ENCODE measurements around the gene ARHGEF5. TPM values are rescaled to one million over a fixed set of nuclear protein-coding genes. Genes with fewer than 3 reads are reported as not detected.

ARHGEF5 gene
- total RNA-seq, 1 experiment from 2014 or later, result 44.2 TPM

GRCh38 chr7:144403102-144403501, 47.9 kb downstream of the ARHGEF5 start:
- Histone ChIP-seq H3K9me3 (ENCODE audit: control insufficient read depth in 1 of 2, insufficient read depth in 1 of 2, low read depth in 1 of 2, low read length in 2 of 2) (no peaks in the 10 kb centered on the region), H3K4me3 (replicated peaks in 1 of 2; ENCODE audit: low read depth in 1 of 2, low read length in 2 of 2) (no peak overlapping the region), H3K27ac (ENCODE audit: low read depth, low read length) (no peak overlapping the region), H2AFZ (ENCODE audit: low read depth, low read length, poor library complexity, severe bottlenecking) (no peak overlapping the region), H3K79me2 (ENCODE audit: insufficient read depth, low read length) (no peaks in the 10 kb centered on the region), H3K4me2 (ENCODE audit: low read length) (no peak overlapping the region), H3K4me1 (ENCODE audit: control insufficient read depth in 1 of 2, insufficient read depth in 2 of 2, low read length in 2 of 2) (no peaks in the 10 kb centered on the region), H3K9ac (ENCODE audit: low read length) (no peak overlapping the region), H4K20me1 (ENCODE audit: insufficient read depth) (no peaks in the 10 kb centered on the region), H3K9me2 (ENCODE audit: insufficient read depth) (no peaks in the 10 kb centered on the region), H3K27me3 (ENCODE audit: insufficient read depth, low read length) (0 out of 2 replicates have a peak, but pooled peaks cover 3% of the 10 kb centered on the region), H3K36me3 (ENCODE audit: control insufficient read depth in 1 of 2, insufficient read depth in 2 of 2, low read length in 2 of 2) (no peaks in the 10 kb centered on the region)
- ChIA-PET CTCF (no interaction called here), RAD21 (ENCODE audit: low non-redundant PET in 1 of 2, low total read pairs in 2 of 2, uncharacterized antibody in 2 of 2, unreplicated experiment in 2 of 2) (no interaction called here), POLR2A (no interaction called here)
- no peak for TF ChIP-seq SP1 (IDR thresholded peaks at IDR 0.05; ENCODE audit: low read depth)
- TF ChIP-seq ZBTB33 (IDR thresholded peaks at IDR 0.05; ENCODE audit: extremely low read depth, insufficient replicate concordance, low read length), result no peak
- no peak for TF ChIP-seq EGR1 (IDR thresholded peaks at IDR 0.05; ENCODE audit: low read depth)
- TF ChIP-seq JUND (IDR thresholded peaks at IDR 0.05), result no peak
- TF ChIP-seq ZNF274 (IDR thresholded peaks at IDR 0.05; ENCODE audit: low read depth, low read length), result no peak
- TF ChIP-seq SIN3A (IDR thresholded peaks at IDR 0.05; ENCODE audit: low read depth), result no peak
- TF ChIP-seq CTCF (IDR thresholded peaks at IDR 0.05 in 2 of 3, conservative IDR thresholded peaks at IDR 0.05 in 1 of 3; ENCODE audit: borderline replicate concordance in 1 of 3, insufficient read depth in 1 of 3, low read depth in 2 of 3, low read length in 2 of 3), result no peak
- no peak for TF ChIP-seq POLR2AphosphoS5 (IDR thresholded peaks at IDR 0.05; ENCODE audit: low read depth, low read length)
- TF ChIP-seq EZH2phosphoT487 (IDR thresholded peaks at IDR 0.05; ENCODE audit: borderline replicate concordance), result no peak
- TF ChIP-seq FOSL1 (IDR thresholded peaks at IDR 0.05; ENCODE audit: low read depth), result no peak
- no peak for TF ChIP-seq ZFX (IDR thresholded peaks at IDR 0.05)
- no peak for TF ChIP-seq ATF3 (IDR thresholded peaks at IDR 0.05)
- no peak for TF ChIP-seq YY1 (IDR thresholded peaks at IDR 0.05; ENCODE audit: extremely low read depth, insufficient replicate concordance, low read depth, low read length)
- ATAC-seq, result no peak
- no TSS peak for BruUV-seq (replicated peaks)
- intact Hi-C loops (cut with micrococcal nuclease), result no loop called here
- DNase-seq (ENCODE audit: low read depth, low spot score), result no peak

Data from HCT116 (cell line).